Keratinocyte (primary cell): ENCODE results near the gene PTPA. TPM values are rescaled to one million over a fixed set of nuclear protein-coding genes. Genes with fewer than 3 reads are reported as not detected.

Experiments
- DNase-seq: peaks from one replicate; pipeline ENCODE4 v3.0.0-alpha.2; 2011; ENCODE audit warnings: low read depth, missing footprints, low spot score
- FAIRE-seq: peaks from 2 replicates; lab custom pipeline; 2011; peaks lifted over from hg19 to GRCh38; lab: Jason Lieb, UNC
- H2AFZ ChIP-seq: 2 replicates; pipeline ENCODE4 v1.6.0; 2012; ENCODE audit warnings: low read length, control low read depth, inconsistent platforms; ENCODE audit not compliant: control insufficient read depth
- H3K27ac ChIP-seq: 2 replicates; pipeline ENCODE4 v1.5.1; 2011; ENCODE audit warnings: low read length; ENCODE audit not compliant: control insufficient read depth, insufficient read depth
- H3K27me3 ChIP-seq: 3 replicates; pipeline ENCODE4 v1.6.0; 2011; ENCODE audit warnings: low read length; ENCODE audit not compliant: control insufficient read depth, insufficient read depth; ENCODE audit errors: extremely low read depth
- H3K36me3 ChIP-seq, 2 experiments: 2 replicates in 1 of 2; 3 replicates in 1 of 2; pipeline ENCODE4 v1.5.1; 2011; ENCODE audit warnings: low read length in 2 of 2, mild to moderate bottlenecking in 1 of 2; ENCODE audit not compliant: control insufficient read depth in 2 of 2, insufficient read depth in 2 of 2; ENCODE audit errors: extremely low read depth in 1 of 2
- H3K4me1 ChIP-seq: 3 replicates; pipeline ENCODE4 v1.5.1; 2011; ENCODE audit warnings: low read length; ENCODE audit not compliant: control insufficient read depth, insufficient read depth; ENCODE audit errors: extremely low read depth
- H3K4me2 ChIP-seq: 3 replicates; pipeline ENCODE4 v1.6.0; 2011; ENCODE audit warnings: low read depth, low read length; ENCODE audit not compliant: control insufficient read depth, insufficient read depth; ENCODE audit errors: extremely low read depth
- H3K4me3 ChIP-seq, 3 experiments: fragments of 200-600 bp in 1 of 3; sonication (generic) in 1 of 3; 2 replicates in 2 of 3; 3 replicates in 1 of 3; pipeline ENCODE4 v1.5.1; 2011 to 2016; ENCODE audit warnings: low read length in 3 of 3, mild to moderate bottlenecking in 3 of 3, control low read depth in 2 of 3, inconsistent platforms in 1 of 3, low read depth in 1 of 3, mixed read lengths in 1 of 3, mixed run types in 1 of 3, moderate library complexity in 1 of 3; ENCODE audit not compliant: control insufficient read depth in 2 of 3, insufficient read depth in 2 of 3; ENCODE audit errors: extremely low read depth in 1 of 3
- H3K79me2 ChIP-seq: 2 replicates; pipeline ENCODE4 v1.6.0; 2012; ENCODE audit warnings: low read length; ENCODE audit not compliant: control insufficient read depth, insufficient read depth
- H3K9ac ChIP-seq: 3 replicates; pipeline ENCODE4 v1.6.0; 2011; ENCODE audit warnings: low read length; ENCODE audit not compliant: control insufficient read depth, insufficient read depth; ENCODE audit errors: extremely low read depth
- H3K9me1 ChIP-seq: 3 replicates; pipeline ENCODE4 v1.6.0; 2011; ENCODE audit warnings: low read length; ENCODE audit not compliant: control insufficient read depth, insufficient read depth; ENCODE audit errors: extremely low read depth
- H3K9me3 ChIP-seq: 2 replicates; pipeline ENCODE4 v1.5.1; 2012; ENCODE audit warnings: low read depth, low read length; ENCODE audit not compliant: control insufficient read depth
- H4K20me1 ChIP-seq: 3 replicates; pipeline ENCODE4 v1.6.0; 2011; ENCODE audit warnings: low read length; ENCODE audit not compliant: control insufficient read depth, insufficient read depth; ENCODE audit errors: extremely low read depth
- EZH2 ChIP-seq: IDR thresholded peaks from one replicate; pipeline ENCODE4 v1.6.1; 2012; ENCODE audit warnings: inconsistent platforms, mild to moderate bottlenecking, low read length, moderate library complexity
- dilution Hi-C: fragments of 300-500 bp; cut with MboI; formaldehyde crosslinking; loops from one replicate; pipeline ENCODE4 v1.7.0; 2020; ENCODE audit warnings: low sequenced_read_pairs; ENCODE audit not compliant: extremely low pct_ligation_motif_present
- polyA plus RNA-seq, 5 experiments: library from polyadenylated mRNA; depleted of rRNA in 3 of 5; stranded (reverse) in 3 of 5; stranded (forward) in 1 of 5; unstranded in 1 of 5; fragments of >200 nt; gene quantifications; 1 replicate in 1 of 5; 2 replicates in 3 of 5; 3 replicates in 1 of 5; pipeline versions ENCODE4 v1.2.1 to v1.2.3, GENCODE V29; 2011 to 2012; ENCODE audit warnings: missing spikeins in 2 of 5, low read depth in 1 of 5, low replicate concordance in 1 of 5
- TF ChIP-seq, protein P1 (sequence below), 3 experiments: IDR thresholded peaks in 1 of 3; conservative IDR thresholded peaks in 1 of 3; optimal IDR thresholded peaks in 1 of 3; 2 replicates in 2 of 3; 3 replicates in 1 of 3; pipeline versions ENCODE3 to v1.5.1; 2011; ENCODE audit warnings: low read length in 3 of 3, mild to moderate bottlenecking in 3 of 3, moderate library complexity in 2 of 3, control low read depth in 1 of 3, inconsistent platforms in 1 of 3; ENCODE audit not compliant: insufficient read depth in 2 of 3; ENCODE audit errors: extremely low read depth in 1 of 3

Gene PTPA
- polyA plus RNA-seq, 1 donor (not counting 4 experiments of a cell fraction or from before 2014, with no cell fraction given) = 98.0 TPM

GRCh38 chr9:129182625-129183494, 71.6 kb downstream of the PTPA start:
- Histone ChIP-seq H3K79me2 (peaks cover 2% of the 10 kb centered on the region), H4K20me1 (no peaks in the 10 kb centered on the region), H3K27ac (no peak overlapping the region), H3K9me3 (no peaks in the 10 kb centered on the region), H3K4me1 (peaks cover 4% of the 10 kb centered on the region), H3K36me3 (no peaks in the 10 kb centered on the region), H3K4me2 (no peak overlapping the region), H2AFZ (no peak overlapping the region), H3K9ac (no peak overlapping the region), H3K4me3 (no peak overlapping the region), H3K9me1 (no peaks in the 10 kb centered on the region), H3K27me3 (no peaks in the 10 kb centered on the region)
- dilution Hi-C loops = no loop called here
- TF ChIP-seq, protein P1, sequence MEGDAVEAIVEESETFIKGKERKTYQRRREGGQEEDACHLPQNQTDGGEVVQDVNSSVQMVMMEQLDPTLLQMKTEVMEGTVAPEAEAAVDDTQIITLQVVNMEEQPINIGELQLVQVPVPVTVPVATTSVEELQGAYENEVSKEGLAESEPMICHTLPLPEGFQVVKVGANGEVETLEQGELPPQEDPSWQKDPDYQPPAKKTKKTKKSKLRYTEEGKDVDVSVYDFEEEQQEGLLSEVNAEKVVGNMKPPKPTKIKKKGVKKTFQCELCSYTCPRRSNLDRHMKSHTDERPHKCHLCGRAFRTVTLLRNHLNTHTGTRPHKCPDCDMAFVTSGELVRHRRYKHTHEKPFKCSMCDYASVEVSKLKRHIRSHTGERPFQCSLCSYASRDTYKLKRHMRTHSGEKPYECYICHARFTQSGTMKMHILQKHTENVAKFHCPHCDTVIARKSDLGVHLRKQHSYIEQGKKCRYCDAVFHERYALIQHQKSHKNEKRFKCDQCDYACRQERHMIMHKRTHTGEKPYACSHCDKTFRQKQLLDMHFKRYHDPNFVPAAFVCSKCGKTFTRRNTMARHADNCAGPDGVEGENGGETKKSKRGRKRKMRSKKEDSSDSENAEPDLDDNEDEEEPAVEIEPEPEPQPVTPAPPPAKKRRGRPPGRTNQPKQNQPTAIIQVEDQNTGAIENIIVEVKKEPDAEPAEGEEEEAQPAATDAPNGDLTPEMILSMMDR (optimal IDR thresholded peaks at IDR 0.05 in 1 of 3, IDR thresholded peaks at IDR 0.05 in 1 of 3, conservative IDR thresholded peaks at IDR 0.05 in 1 of 3; ENCODE audit: extremely low read depth in 1 of 3, insufficient read depth in 2 of 3, low read length in 3 of 3) = peak in 2 of 3 experiments; percentile 7 to 13
- no peak for TF ChIP-seq EZH2
- FAIRE-seq (no peak), DNase-seq (no peak)

DNA sequence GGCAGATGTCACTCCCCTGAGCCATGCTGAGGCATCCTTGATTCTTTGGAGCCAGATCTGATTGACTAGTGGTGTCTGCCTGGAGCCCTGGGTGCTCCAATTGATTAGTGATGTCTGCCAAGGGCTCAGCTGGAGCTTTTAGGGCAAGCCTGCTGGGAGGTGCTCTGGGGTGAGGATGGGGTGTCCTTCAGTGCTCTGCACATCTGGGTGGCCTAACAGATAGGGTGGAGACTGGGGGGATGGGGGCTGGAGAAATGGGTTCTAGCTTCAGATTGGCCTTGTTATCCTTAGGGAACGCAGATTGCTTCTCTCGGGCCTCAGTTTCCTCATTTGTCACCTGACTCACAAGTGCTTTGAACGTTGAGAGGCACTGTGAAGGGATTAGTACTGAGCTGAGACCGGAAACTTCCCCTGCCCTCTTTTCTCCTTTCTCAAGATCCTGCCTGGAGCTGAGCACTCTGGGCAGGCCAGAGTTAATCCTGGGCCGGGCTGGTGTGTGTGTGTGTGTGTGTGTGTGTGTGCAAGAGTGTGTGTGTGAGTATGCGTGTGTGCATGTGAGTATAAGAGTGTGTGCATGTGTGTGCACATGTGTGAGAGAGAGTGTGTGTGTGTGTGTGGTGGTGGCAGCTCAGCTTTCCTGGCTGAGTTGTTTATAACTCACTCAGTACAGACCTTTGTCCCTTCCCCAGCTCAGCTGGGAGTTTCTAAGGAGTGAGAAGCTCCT, 72.4 kb downstream of the PTPA start:
- no peak for TF ChIP-seq EZH2
- TF ChIP-seq, protein P1 (optimal IDR thresholded peaks at IDR 0.05 in 1 of 3, IDR thresholded peaks at IDR 0.05 in 1 of 3, conservative IDR thresholded peaks at IDR 0.05 in 1 of 3; ENCODE audit: extremely low read depth in 1 of 3, insufficient read depth in 2 of 3, low read length in 3 of 3) = no peak
- Histone ChIP-seq H3K4me2 (no peak overlapping the region), H4K20me1 (no peaks in the 10 kb centered on the region), H3K4me1 (peaks cover 4% of the 10 kb centered on the region), H3K27ac (no peak overlapping the region), H3K36me3 (no peaks in the 10 kb centered on the region), H3K9me3 (no peaks in the 10 kb centered on the region), H3K9me1 (no peaks in the 10 kb centered on the region), H3K9ac (no peak overlapping the region), H3K4me3 (no peak overlapping the region), H3K79me2 (no peaks in the 10 kb centered on the region), H3K27me3 (no peaks in the 10 kb centered on the region), H2AFZ (no peak overlapping the region)
- dilution Hi-C loops = no loop called here
- DNase-seq (no peak), FAIRE-seq (no peak)
